ENCODE measurements around the gene ARID3C. TPM values are rescaled to one million over a fixed set of nuclear protein-coding genes. Genes with fewer than 3 reads are reported as not detected.

ARID3C gene
- polyA plus RNA-seq, 2 of the 4 experiments (the other 2 are of a cell fraction), result 0.09 to 0.12 TPM

DNA sequence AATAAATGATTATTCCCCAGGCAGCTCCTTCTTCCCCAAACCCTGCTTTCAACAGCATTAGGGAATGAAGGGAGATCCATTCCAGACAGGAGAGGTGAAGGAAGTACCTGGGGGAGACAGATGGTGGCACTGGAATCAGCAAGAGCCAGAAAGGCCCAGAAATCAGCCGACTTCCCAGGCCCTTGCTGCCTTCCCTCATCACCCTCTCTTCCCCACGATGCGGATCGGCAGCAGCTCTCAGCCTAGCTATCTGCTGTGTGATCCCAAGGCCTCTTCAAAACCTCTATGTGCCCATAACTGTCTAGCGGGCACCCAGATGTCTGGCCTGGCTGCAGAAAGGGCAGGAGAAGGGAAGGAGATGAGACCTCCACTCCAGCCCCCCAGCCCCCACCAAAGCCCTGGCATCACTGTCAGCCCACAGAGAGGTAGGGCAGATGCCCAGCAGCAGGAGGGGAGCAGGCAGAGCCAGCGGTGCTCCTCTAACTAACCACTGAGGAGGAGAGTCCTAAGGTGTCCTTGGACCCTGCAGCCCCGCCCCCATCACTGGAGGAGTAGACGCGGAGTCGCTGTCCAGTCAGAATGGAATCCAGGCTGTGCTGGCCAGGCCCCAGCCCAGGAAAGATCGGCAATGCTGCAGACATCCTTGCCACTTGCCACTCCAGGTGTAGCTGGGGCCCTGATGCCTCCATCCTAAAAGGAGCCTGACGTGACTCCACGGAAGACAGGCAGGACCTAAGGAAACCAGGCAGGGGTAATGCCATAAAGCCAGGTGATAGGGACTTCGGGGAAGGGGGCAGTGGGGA lies 52.1 kb downstream of the ARID3C start:
- TF ChIP-seq NR3C1 (IDR thresholded peaks at IDR 0.05), result no peak
- no peak for TF ChIP-seq MAFK (IDR thresholded peaks at IDR 0.05; ENCODE audit: partially characterized antibody)
- TF ChIP-seq MAZ (IDR thresholded peaks at IDR 0.05; ENCODE audit: borderline replicate concordance, low read depth, low read length), result no peak
- TF ChIP-seq EHF (CRISPR knock-in tag; IDR thresholded peaks at IDR 0.05), result no peak
- no peak for TF ChIP-seq EP300 (IDR thresholded peaks at IDR 0.05)
- no peak for TF ChIP-seq NPAS2 (CRISPR knock-in tag; IDR thresholded peaks at IDR 0.05; ENCODE audit: borderline replicate concordance)
- TF ChIP-seq, protein P1, sequence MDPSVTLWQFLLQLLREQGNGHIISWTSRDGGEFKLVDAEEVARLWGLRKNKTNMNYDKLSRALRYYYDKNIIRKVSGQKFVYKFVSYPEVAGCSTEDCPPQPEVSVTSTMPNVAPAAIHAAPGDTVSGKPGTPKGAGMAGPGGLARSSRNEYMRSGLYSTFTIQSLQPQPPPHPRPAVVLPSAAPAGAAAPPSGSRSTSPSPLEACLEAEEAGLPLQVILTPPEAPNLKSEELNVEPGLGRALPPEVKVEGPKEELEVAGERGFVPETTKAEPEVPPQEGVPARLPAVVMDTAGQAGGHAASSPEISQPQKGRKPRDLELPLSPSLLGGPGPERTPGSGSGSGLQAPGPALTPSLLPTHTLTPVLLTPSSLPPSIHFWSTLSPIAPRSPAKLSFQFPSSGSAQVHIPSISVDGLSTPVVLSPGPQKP (IDR thresholded peaks at IDR 0.05; ENCODE audit: low read depth, low read length), result no peak
- TF ChIP-seq ZSCAN20 (CRISPR knock-in tag; IDR thresholded peaks at IDR 0.05), result no peak
- TF ChIP-seq, protein P2, sequence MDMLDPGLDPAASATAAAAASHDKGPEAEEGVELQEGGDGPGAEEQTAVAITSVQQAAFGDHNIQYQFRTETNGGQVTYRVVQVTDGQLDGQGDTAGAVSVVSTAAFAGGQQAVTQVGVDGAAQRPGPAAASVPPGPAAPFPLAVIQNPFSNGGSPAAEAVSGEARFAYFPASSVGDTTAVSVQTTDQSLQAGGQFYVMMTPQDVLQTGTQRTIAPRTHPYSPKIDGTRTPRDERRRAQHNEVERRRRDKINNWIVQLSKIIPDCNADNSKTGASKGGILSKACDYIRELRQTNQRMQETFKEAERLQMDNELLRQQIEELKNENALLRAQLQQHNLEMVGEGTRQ (IDR thresholded peaks at IDR 0.05), result no peak
- TF ChIP-seq RFX5 (IDR thresholded peaks at IDR 0.05), result no peak
- no peak for TF ChIP-seq MYC (IDR thresholded peaks at IDR 0.05; ENCODE audit: borderline replicate concordance, low read length)
- no peak for TF ChIP-seq FOXS1 (CRISPR knock-in tag; IDR thresholded peaks at IDR 0.05)
- TF ChIP-seq ESRRA (IDR thresholded peaks at IDR 0.05; ENCODE audit: borderline replicate concordance, low read length), result no peak
- TF ChIP-seq NFE2L2 (conservative IDR thresholded peaks at IDR 0.05; ENCODE audit: low read length), result no peak
- TF ChIP-seq, protein P3, sequence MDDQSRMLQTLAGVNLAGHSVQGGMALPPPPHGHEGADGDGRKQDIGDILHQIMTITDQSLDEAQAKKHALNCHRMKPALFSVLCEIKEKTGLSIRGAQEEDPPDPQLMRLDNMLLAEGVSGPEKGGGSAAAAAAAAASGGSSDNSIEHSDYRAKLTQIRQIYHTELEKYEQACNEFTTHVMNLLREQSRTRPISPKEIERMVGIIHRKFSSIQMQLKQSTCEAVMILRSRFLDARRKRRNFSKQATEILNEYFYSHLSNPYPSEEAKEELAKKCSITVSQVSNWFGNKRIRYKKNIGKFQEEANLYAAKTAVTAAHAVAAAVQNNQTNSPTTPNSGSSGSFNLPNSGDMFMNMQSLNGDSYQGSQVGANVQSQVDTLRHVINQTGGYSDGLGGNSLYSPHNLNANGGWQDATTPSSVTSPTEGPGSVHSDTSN (IDR thresholded peaks at IDR 0.05), result no peak
- no peak for TF ChIP-seq HOXB13 (CRISPR knock-in tag; IDR thresholded peaks at IDR 0.05; ENCODE audit: low read depth)
- TF ChIP-seq, protein P4, sequence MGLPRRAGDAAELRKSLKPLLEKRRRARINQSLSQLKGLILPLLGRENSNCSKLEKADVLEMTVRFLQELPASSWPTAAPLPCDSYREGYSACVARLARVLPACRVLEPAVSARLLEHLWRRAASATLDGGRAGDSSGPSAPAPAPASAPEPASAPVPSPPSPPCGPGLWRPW (IDR thresholded peaks at IDR 0.05), result no peak
- TF ChIP-seq CBX8 (IDR thresholded peaks at IDR 0.05), result no peak
- no peak for TF ChIP-seq RCOR1 (IDR thresholded peaks at IDR 0.05; ENCODE audit: low read depth, low read length)
- WGBS (ENCODE audit: missing lambda C conversion rate), result 83% methylated on average over 10 of the region's 14 CpGs
- ATAC-seq (no peak), DNase-seq (ENCODE audit: low read depth in 1 of 2, low spot score in 1 of 2) (no peak), FAIRE-seq (no peak)
- H3K27ac ChIP-seq, result no peak overlapping the region
- H3K4me1 ChIP-seq, result peaks cover 13% of the 10 kb centered on the region
- H3K4me3 ChIP-seq, result no peak overlapping the region
- H3K4me2 ChIP-seq, result no peak overlapping the region
- no peaks in the 10 kb centered on the region for H3K9me3 ChIP-seq
- ChIA-PET CTCF (interaction anchor here (0.9 to 17.1 kb wide), 9 partner anchors 8 to 198 kb away, joined by 3 to 168 read pairs (median 5); no protein-coding TSS in a partner anchor), POLR2A (no interaction called here)

DNA sequence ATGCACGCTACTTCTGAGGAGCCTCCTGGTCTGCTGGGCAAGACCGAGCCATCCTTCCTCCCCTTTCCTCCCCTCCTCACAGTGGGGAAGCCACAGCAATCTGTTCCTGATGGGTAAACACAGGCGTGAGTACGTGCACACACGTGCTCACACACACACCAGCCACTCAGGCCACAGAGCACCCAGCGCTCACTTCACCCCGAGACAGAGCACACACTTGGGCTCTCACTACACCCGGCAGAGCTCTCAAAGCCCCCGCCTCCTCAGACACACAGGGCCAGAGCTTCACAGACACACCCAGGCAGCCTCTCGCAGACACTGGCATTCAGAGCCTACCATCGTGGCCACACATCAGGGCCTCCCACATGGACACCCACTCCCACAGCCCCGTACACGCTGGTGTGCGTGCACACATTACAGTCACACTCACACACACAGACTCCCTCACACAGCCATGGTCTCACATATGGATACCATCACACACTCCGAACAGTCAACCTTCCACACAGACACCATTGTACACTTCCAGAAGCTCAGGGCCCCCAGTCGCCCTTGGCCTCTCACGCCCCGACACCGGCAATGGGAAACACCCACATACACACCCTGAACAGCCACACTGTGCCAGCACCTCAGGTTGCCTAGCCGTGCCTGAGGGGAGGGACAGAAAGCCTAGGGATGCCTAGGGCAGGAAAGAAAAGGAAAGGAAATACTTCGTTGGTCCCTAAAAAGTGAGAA lies 52.8 kb downstream of the ARID3C start:
- no peak overlapping the region for H3K4me2 ChIP-seq
- ChIA-PET CTCF (interaction anchor here (0.9 to 17.1 kb wide), 10 partner anchors 9 to 198 kb away, joined by 3 to 168 read pairs (median 4); no protein-coding TSS in a partner anchor), POLR2A (no interaction called here)
- ATAC-seq (no peak), FAIRE-seq (no peak), DNase-seq (ENCODE audit: low read depth in 1 of 2, low spot score in 1 of 2) (no peak)
- TF ChIP-seq ZFP36 (IDR thresholded peaks at IDR 0.05; ENCODE audit: borderline replicate concordance, partially characterized antibody), result no peak
- TF ChIP-seq RARB (CRISPR knock-in tag; IDR thresholded peaks at IDR 0.05), result no peak
- TF ChIP-seq NPAS2 (CRISPR knock-in tag; IDR thresholded peaks at IDR 0.05; ENCODE audit: borderline replicate concordance), result no peak
- no peak for TF ChIP-seq FOSL2 (IDR thresholded peaks at IDR 0.05)
- no peak for TF ChIP-seq FOSL2 (CRISPR knock-in tag; IDR thresholded peaks at IDR 0.05)
- no peak for TF ChIP-seq POLR2AphosphoS2 (conservative IDR thresholded peaks at IDR 0.05; ENCODE audit: low read length)
- TF ChIP-seq TFCP2L1 (CRISPR knock-in tag; IDR thresholded peaks at IDR 0.05), result no peak
- no peak for TF ChIP-seq MAZ (IDR thresholded peaks at IDR 0.05; ENCODE audit: borderline replicate concordance, low read depth, low read length)
- no peak for TF ChIP-seq RNF2 (IDR thresholded peaks at IDR 0.05; ENCODE audit: borderline replicate concordance, low read depth)
- 67% methylated on average over 21 of the region's 21 CpGs for WGBS (ENCODE audit: missing lambda C conversion rate)
- H3K4me1 ChIP-seq, result peaks cover 20% of the 10 kb centered on the region
- no peak overlapping the region for H3K27ac ChIP-seq
- no peaks in the 10 kb centered on the region for H3K9me3 ChIP-seq
- no peak overlapping the region for H3K4me3 ChIP-seq

All from A549 (cell line).